GM12878 (cell line): Measurements from ENCODE around the gene RBM12. TPM values are rescaled to one million over a fixed set of nuclear protein-coding genes. Genes with fewer than 3 reads are reported as not detected.

Experiments
- CBFB ChIP-seq: IDR thresholded peaks from 2 replicates; pipeline ENCODE4 v1.6.1; 2016; ENCODE audit warnings: antibody characterized with exemption, low read depth
- CHD4 ChIP-seq: fragments of 200-600 bp; sonication (generic); IDR thresholded peaks from 2 replicates; pipeline ENCODE4 v1.6.1; 2016; ENCODE audit warnings: mild to moderate bottlenecking
- CREB1 ChIP-seq: IDR thresholded peaks from 2 replicates; pipeline ENCODE4 v1.6.1; 2012; ENCODE audit warnings: low read depth, mild to moderate bottlenecking, inconsistent platforms
- ELK1 ChIP-seq: IDR thresholded peaks from 2 replicates; pipeline ENCODE4 v1.6.1; 2012; ENCODE audit warnings: low read depth, low read length, improper control_type of control experiment
- ETV6 ChIP-seq, 2 experiments: fragments of 450-650 bp in 1 of 2; IDR thresholded peaks in 1 of 2; conservative IDR thresholded peaks in 1 of 2; 2 replicates each; pipeline ENCODE4 v1.6.1; 2014; ENCODE audit warnings: antibody characterized with exemption in 1 of 2, borderline replicate concordance in 1 of 2, low read depth in 1 of 2, mild to moderate bottlenecking in 1 of 2, moderate library complexity in 1 of 2
- FOXM1 ChIP-seq: IDR thresholded peaks from 2 replicates; pipeline ENCODE4 v1.6.1; 2012; ENCODE audit warnings: low read depth, mild to moderate bottlenecking, inconsistent platforms, low read length, moderate library complexity
- IRF4 ChIP-seq: IDR thresholded peaks from 2 replicates; pipeline ENCODE4 v1.6.1; 2011; ENCODE audit warnings: low read depth, low read length
- KDM1A ChIP-seq: fragments of 200-600 bp; sonication (generic); IDR thresholded peaks from 2 replicates; pipeline ENCODE4 v1.6.1; 2016; ENCODE audit warnings: borderline replicate concordance
- MAX ChIP-seq: IDR thresholded peaks from 2 replicates; pipeline ENCODE4 v1.6.1; 2012; ENCODE audit warnings: low read depth, low read length, improper control_type of control experiment
- MTA3 ChIP-seq: IDR thresholded peaks from 2 replicates; pipeline ENCODE4 v1.6.1; 2012; ENCODE audit warnings: low read length, inconsistent platforms, borderline replicate concordance
- RUNX3 ChIP-seq: IDR thresholded peaks from 2 replicates; pipeline ENCODE4 v1.6.1; 2012; ENCODE audit warnings: low read length, inconsistent platforms
- SIN3A ChIP-seq: IDR thresholded peaks from 2 replicates; pipeline ENCODE4 v1.6.1; 2012; ENCODE audit warnings: low read depth, low read length, improper control_type of control experiment
- SIX5 ChIP-seq: IDR thresholded peaks from 2 replicates; pipeline ENCODE4 v1.6.1; 2011; ENCODE audit warnings: mild to moderate bottlenecking, low read depth, low read length, moderate library complexity; ENCODE audit not compliant: severe bottlenecking
- SKIL ChIP-seq: fragments of 450-650 bp; IDR thresholded peaks from 2 replicates; pipeline ENCODE4 v1.6.1; 2017; ENCODE audit warnings: mild to moderate bottlenecking, low read depth, inconsistent platforms; ENCODE audit not compliant: poor library complexity, severe bottlenecking
- SMC3 ChIP-seq: IDR thresholded peaks from 2 replicates; pipeline ENCODE4 v1.6.1; 2011; ENCODE audit warnings: low read length, improper control_type of control experiment, borderline replicate concordance
- SP1 ChIP-seq: IDR thresholded peaks from one replicate; pipeline ENCODE4 v1.6.1; 2011; ENCODE audit warnings: low read depth, low read length
- STAT3 ChIP-seq: IDR thresholded peaks from 2 replicates; pipeline ENCODE4 v1.6.1; 2011; ENCODE audit warnings: low read depth, low read length, improper control_type of control experiment
- SUPT20H ChIP-seq: IDR thresholded peaks from 2 replicates; pipeline ENCODE4 v1.6.1; 2011; ENCODE audit warnings: low read depth, mild to moderate bottlenecking, low read length, moderate library complexity, borderline replicate concordance; ENCODE audit not compliant: control insufficient read depth
- TAF1 ChIP-seq: IDR thresholded peaks from 2 replicates; pipeline ENCODE4 v1.6.1; 2011; ENCODE audit warnings: mild to moderate bottlenecking, low read depth, low read length, borderline replicate concordance
- TARDBP ChIP-seq: IDR thresholded peaks from 2 replicates; pipeline ENCODE4 v1.6.1; 2016; ENCODE audit warnings: borderline replicate concordance
- USF2 ChIP-seq: IDR thresholded peaks from 2 replicates; pipeline ENCODE4 v1.6.1; 2011; ENCODE audit warnings: low read depth, low read length, improper control_type of control experiment, borderline replicate concordance
- ZBTB4 ChIP-seq: fragments of 450-650 bp; formaldehyde crosslinking; IDR thresholded peaks from 2 replicates; pipeline ENCODE4 v1.4.0; 2022; ENCODE audit warnings: mild to moderate bottlenecking, moderate library complexity
- ZNF217 ChIP-seq: fragments of 450-650 bp; IDR thresholded peaks from 2 replicates; pipeline ENCODE4 v1.6.1; 2017; ENCODE audit warnings: antibody characterized with exemption, mild to moderate bottlenecking
- polyA plus RNA-seq, 11 experiments: library from polyadenylated mRNA; depleted of rRNA in 4 of 11; unstranded in 6 of 11; stranded (reverse) in 5 of 11; fragments of >200 nt; fragmentation: Nextera tagmentation in 4 of 11; fragmentation: Illumina TruSeq in 1 of 11; extraction: Ambion mirVana in 4 of 11; extraction: Trizol in 1 of 11; gene quantifications; 1 replicate in 1 of 11; 2 replicates in 10 of 11; pipeline versions ENCODE4 v1.2.1 to v1.2.3, GENCODE V29; 2011 to 2016; ENCODE audit warnings: inconsistent platforms in 2 of 11, missing spikeins in 2 of 11, low read depth in 1 of 11
- total RNA-seq, 4 experiments: library from RNA; depleted of rRNA in 3 of 4; stranded (reverse); fragments of >200 nt in 3 of 4; fragmentation: Illumina TruSeq in 1 of 4; extraction: Trizol in 1 of 4; gene quantifications; 2 replicates each; pipeline versions ENCODE4 v1.2.1 to v1.2.3, GENCODE V29; 2013 to 2021

RBM12 gene
- total and polyA plus RNA-seq, 10 of the 15 experiments (the other 5 are each of a cell fraction or from before 2014, with no cell fraction given): 4.7 to 153 (median 58.5) TPM

- TF ChIP-seq ELK1 (0 out of 2 replicates have a peak, but pooled peaks have one; percentile 6), KDM1A (no peak), TAF1 (no peak), SP1 (no peak), TARDBP (0 out of 2 replicates have a peak, but pooled peaks have one; percentile 59), IRF4 (peak; percentile 46; the same call in 1 of the 2 replicates), ETV6 (conservative IDR thresholded peaks at IDR 0.05 in 1 of 2, IDR thresholded peaks at IDR 0.05 in 1 of 2; ENCODE audit: borderline replicate concordance in 1 of 2, low read depth in 1 of 2) (no peak), MAX (0 out of 2 replicates have a peak, but pooled peaks have one; percentile 44), SMC3 (no peak), SUPT20H (no peak), SIX5 (no peak), CREB1 (0 out of 2 replicates have a peak, but pooled peaks have one; percentile 25), FOXM1 (no peak), MTA3 (no peak), ZNF217 (no peak), CHD4 (no peak), SIN3A (0 out of 2 replicates have a peak, but pooled peaks have one; percentile 63), SKIL (no peak), CBFB (no peak), ZBTB4 (CRISPR knock-in tag) (no peak), USF2 (no peak), RUNX3 (peak; percentile 79), STAT3 (no peak)
Measured at GRCh38 chr20:35619196-35620095, 45.3 kb downstream of the RBM12 start (continued).
